Measurements from ENCODE around the gene DPY19L3.
"Not testable (repeated sequence)": the region's sequence is repeated elsewhere in the genome, so short reads cannot be mapped to it uniquely, and the experiment has no call there.

The DPY19L3 gene

GRCh38 chr19:32397671-32398101, 7.9 kb upstream of the DPY19L3 start:
- no peak for DNase-seq

DNA sequence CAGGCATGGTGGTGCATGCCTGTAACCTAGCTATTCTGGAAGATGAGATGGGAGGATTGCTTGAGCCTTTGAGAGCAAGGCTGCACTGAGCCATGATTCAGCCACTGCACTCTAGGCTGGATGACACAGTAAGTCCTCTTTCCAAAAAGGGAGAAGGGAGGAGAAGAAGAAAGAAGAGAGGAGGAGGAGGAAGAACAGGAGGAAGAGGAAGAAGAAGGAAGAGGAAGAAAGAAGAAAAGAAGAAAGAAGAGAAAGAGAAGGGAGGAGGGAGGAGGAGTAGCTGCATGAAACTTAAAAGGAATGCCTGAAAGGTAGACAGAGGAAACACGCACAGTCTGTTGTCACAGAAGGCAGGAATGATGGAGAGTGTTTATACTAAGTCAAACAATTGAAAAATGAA, 3.6 kb upstream of the DPY19L3 start:
- DNase-seq: no peak

- DNase-seq: no peak
Measured at GRCh38 chr19:32403291-32403995, 2.1 kb upstream of the DPY19L3 start.

GRCh38 chr19:32404213-32404932, 1.2 kb upstream of the DPY19L3 start:
- DNase-seq: no peak

GRCh38 chr19:32404933-32405430, 588 bp upstream of the DPY19L3 start:
- no peak for DNase-seq

- DNase-seq: no peak
Measured at GRCh38 chr19:32406161-32407003, 812 bp downstream of the DPY19L3 start.

DNA sequence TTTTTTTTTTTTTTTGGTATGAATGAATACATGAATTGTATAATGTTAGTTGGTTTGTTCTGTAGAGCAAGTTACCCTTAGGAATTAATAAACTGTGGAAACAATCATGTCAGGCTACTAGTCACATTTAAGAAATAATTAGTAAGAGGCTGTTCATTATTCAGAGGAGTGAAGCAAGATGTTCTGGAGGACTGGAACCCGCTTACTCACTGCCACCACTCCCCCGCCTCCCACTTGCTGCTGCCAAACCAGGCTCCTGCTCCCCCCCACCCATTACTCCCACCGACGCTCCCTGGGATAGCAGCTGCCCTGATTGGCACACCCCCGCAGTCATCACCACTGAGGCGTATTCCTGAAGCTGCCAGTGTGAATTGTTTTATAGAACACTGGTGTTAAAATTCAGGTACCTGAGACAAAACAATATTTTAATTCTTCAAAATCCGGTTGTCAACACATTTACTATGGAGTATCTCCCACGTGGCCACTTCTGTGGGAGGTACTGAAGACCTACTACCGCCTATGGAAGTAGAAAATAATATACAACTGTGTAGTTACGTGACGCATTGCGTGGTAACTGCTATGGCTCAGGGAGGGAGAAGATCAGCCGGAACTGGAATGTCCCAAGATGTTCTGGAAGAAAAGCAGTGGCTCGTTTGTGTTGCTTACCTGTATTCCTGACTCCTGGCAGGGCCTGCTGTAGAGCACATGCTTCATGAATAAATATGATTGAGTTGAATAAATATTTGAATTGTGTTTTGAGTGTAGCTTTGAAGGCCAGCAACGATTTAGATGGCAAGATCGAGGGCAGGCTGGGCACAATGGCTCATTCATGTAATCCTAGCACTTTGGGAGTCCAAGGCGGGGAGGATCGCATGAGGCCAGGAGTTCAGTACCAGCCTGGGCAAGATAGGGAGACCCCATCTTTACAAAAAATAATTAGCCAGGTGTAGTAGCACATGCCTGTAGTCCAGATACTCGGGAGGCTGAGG, 1.7 kb downstream of the DPY19L3 start:
- no peak for DNase-seq

- DNase-seq: no peak
Measured at GRCh38 chr19:32415246-32415645, 9.7 kb downstream of the DPY19L3 start.

DNA sequence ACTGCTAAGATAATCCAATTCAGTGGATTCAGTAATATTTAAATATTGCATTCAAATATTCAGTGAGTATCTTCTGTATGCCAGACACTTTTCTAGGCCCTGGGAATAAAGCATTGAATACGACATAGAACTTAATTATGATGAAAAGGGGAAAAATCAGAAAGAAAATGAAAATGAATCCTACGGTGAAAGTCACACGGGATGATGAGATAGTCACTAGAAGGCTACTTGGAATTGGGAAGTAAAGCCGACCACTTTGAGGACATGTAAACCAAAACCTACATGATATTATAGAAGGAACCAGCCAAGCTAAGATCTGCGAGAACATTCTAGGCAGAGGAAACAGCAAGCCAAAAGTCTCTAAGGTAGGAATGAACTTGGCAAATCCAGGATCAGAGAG, 10.1 kb downstream of the DPY19L3 start:
- no peak for DNase-seq

GRCh38 chr19:32416749-32417456, 11.3 kb downstream of the DPY19L3 start:
- DNase-seq: no peak

- no peak for DNase-seq
Measured at GRCh38 chr19:32418155-32418554, 12.6 kb downstream of the DPY19L3 start.

DNA sequence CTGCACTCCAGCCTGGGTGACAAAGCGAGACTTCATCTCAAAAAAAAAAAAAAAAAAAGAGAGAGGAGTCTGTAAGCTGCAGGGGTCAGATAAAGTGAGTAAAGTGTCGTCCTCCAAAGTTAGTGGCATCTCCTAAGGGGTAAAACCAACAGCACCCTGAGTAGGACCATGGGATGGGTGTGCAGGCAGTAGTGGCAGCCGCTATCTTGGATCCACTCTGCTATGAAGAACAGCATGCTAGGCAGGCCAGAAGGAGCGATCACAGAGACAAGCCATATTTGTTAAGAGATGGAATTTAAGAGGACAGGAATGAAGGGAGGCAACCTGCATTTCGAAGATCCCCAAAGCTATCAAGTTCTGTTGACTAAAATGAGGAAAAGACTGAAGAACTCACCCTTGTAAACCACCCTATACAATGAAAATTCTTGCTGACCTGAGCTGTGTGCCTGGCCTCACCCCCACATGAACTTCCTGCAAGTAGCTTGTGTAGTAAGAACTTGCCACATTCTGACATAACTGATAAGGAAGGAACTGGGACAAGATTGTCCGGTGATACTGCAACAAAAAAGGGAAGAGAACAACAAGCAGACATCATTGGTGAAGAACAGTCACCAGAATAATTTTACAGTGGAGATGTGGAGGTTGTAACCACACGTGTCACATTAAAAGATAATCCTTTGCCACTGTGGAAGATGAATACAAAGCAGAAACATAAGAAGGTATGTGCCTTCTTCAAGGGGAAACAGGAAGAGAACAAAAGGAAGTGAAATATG, 16.2 kb downstream of the DPY19L3 start:
- no peak for DNase-seq

- DNase-seq: no peak
Measured at GRCh38 chr19:32422435-32422834, 16.9 kb downstream of the DPY19L3 start.

DNA sequence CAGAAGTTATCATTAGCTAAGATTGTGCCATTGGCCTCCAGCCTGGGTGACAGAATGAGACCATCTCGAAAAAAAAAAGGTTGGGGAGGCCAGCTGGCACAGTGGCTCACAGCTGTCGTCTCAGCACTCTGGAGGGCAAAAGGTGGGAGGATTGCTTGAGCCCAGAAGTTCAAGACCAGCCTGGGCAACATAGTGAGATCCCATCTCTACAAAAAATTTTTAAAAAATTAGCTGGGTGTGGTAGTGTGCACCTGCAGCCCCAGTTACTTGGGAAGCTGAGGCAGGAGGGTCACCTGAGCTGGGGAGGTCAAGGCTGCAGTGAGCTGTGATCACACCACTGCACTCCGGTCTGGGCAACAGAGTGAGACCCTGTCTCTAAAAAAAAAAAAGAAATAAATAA, 18.4 kb downstream of the DPY19L3 start:
- not testable (repeated sequence) for DNase-seq

- no peak for DNase-seq
Measured at GRCh38 chr19:32427536-32427935, 22.0 kb downstream of the DPY19L3 start.

GRCh38 chr19:32436692-32437091, 31.1 kb downstream of the DPY19L3 start:
- no peak for DNase-seq

GRCh38 chr19:32437096-32437495, 31.5 kb downstream of the DPY19L3 start:
- no peak for DNase-seq

DNA sequence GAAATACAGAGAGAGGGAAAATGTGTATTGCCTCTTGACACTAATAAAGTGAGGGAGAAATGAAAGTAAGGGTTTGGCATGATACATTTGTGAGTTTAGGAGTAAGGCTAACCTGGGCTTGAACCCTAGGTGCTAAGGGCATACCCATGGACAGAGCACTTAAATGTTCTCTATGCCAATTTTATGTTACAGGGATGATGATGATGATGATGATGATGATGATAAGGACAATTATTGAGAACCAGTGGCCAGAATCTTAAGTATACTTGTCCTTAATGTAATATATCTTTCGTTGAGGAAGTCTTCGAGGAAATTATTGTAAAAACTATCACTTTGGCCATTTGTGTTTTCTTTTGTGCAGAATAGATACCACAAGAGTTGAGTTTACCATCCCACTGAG, 33.2 kb downstream of the DPY19L3 start:
- DNase-seq: no peak

DNA sequence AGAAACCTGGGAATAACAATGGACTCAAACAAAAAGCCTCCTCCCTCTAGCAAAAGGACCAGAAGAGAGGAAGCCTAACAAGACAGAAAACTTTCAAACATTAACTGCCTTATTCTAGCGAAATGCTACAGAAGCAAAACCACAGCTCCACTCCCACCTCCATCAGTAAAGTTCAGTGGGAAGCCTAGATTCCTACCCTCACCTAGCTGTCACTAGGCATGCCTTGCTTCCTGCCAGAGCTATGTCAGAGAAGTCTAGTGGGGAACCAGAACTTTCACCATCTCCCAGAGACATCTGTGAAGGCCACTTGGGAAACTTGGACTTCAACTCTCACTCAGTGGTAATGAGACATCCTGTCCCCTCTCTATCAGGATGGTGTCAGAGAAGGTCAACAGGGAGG, 37.1 kb downstream of the DPY19L3 start:
- DNase-seq: no peak

DNA sequence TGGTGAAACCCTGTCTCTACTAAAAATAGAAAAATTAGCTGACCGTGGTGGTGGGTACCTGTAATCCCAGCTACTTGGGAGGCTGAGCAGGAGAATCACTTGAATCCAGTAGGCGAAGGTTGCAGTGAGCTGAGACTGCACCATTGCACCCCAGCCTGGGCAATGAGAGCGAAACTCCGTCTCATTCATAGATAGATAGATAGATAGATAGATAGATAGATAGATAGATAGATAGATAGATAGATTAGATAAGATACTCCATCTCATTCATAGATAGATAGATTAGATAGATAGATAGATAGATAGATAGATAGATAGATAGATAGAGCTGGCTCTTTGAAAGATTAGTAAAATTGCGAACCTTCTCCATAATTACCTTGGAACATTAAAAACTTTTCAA, 42.0 kb downstream of the DPY19L3 start:
- not testable (repeated sequence) for DNase-seq

- DNase-seq: no peak
Measured at GRCh38 chr19:32448026-32448425, 42.5 kb downstream of the DPY19L3 start.
